Neuronal stem cell (in vitro differentiated cells): ENCODE results near the gene ZNF565.
A peak's percentile ranks its signal among the peaks of the same experiment; 100 is the strongest.

Experiments used
- DNase-seq: peaks from one replicate; pipeline ENCODE4 v3.0.0-alpha.2; 2013; ENCODE audit warnings: low spot score
- H2AFZ ChIP-seq: one replicate; pipeline ENCODE4 v1.6.1; 2013; ENCODE audit warnings: mild to moderate bottlenecking, low read length, inconsistent platforms
- H2AK5ac ChIP-seq: 2 replicates; pipeline ENCODE4 v1.6.1; 2013; ENCODE audit warnings: low read depth, mild to moderate bottlenecking, inconsistent platforms, low read length, moderate library complexity, mixed read lengths
- H2BK120ac ChIP-seq: 2 replicates; pipeline ENCODE4 v1.6.1; 2013; ENCODE audit warnings: low read depth, mild to moderate bottlenecking, inconsistent platforms, low read length, moderate library complexity, mixed read lengths
- H2BK12ac ChIP-seq: one replicate; pipeline ENCODE4 v1.6.1; 2013; ENCODE audit warnings: low read length, inconsistent platforms
- H2BK15ac ChIP-seq: 2 replicates; pipeline ENCODE4 v1.6.1; 2013; ENCODE audit warnings: mild to moderate bottlenecking, low read length, inconsistent platforms, mixed read lengths
- H2BK5ac ChIP-seq: one replicate; pipeline ENCODE4 v1.6.1; 2013; ENCODE audit warnings: inconsistent platforms, mild to moderate bottlenecking, low read length, moderate library complexity
- H3K14ac ChIP-seq: one replicate; pipeline ENCODE4 v1.6.1; 2013; ENCODE audit warnings: low read length, inconsistent platforms
- H3K18ac ChIP-seq: 2 replicates; pipeline ENCODE4 v1.6.1; 2013; ENCODE audit warnings: low read length, inconsistent platforms
- H3K23ac ChIP-seq: 2 replicates; pipeline ENCODE4 v1.6.1; 2013; ENCODE audit warnings: low read depth, mild to moderate bottlenecking, mixed read lengths, low read length, inconsistent platforms; ENCODE audit not compliant: poor library complexity
- H3K27ac ChIP-seq: replicated peaks from 3 replicates; pipeline ENCODE4 v1.5.1; 2013; ENCODE audit warnings: low read length, inconsistent platforms
- H3K27me3 ChIP-seq, 3 experiments: 2 replicates each; pipeline ENCODE4 v1.6.1; 2013; ENCODE audit warnings: low read length in 3 of 3, mild to moderate bottlenecking in 2 of 3, inconsistent platforms in 1 of 3, low read depth in 1 of 3, mixed read lengths in 1 of 3, moderate library complexity in 1 of 3; ENCODE audit not compliant: control insufficient read depth in 3 of 3, insufficient read depth in 3 of 3
- H3K36me3 ChIP-seq, 2 donors: replicated peaks in 1 of 2; 2 replicates each; pipeline ENCODE4 v1.6.1; 2013; ENCODE audit warnings: low read length in 2 of 2; ENCODE audit not compliant: control insufficient read depth in 2 of 2, insufficient read depth in 2 of 2
- H3K4ac ChIP-seq: 2 replicates; pipeline ENCODE4 v1.6.1; 2013; ENCODE audit warnings: inconsistent platforms, mild to moderate bottlenecking, low read length, moderate library complexity
- H3K4me1 ChIP-seq, 2 donors: 1 replicate in 1 of 2; 2 replicates in 1 of 2; pipeline ENCODE4 v1.6.1; 2013; ENCODE audit warnings: low read length in 2 of 2, low read depth in 1 of 2; ENCODE audit not compliant: control insufficient read depth in 2 of 2, insufficient read depth in 1 of 2
- H3K4me2 ChIP-seq: one replicate; pipeline ENCODE4 v1.6.1; 2013; ENCODE audit warnings: mild to moderate bottlenecking, low read length, inconsistent platforms; ENCODE audit not compliant: insufficient read depth, poor library complexity, severe bottlenecking
- H3K4me3 ChIP-seq, 2 donors: 2 replicates each; pipeline ENCODE4 v1.5.1; 2013; ENCODE audit warnings: low read length in 2 of 2, mild to moderate bottlenecking in 2 of 2, inconsistent platforms in 1 of 2, moderate library complexity in 1 of 2
- H3K79me1 ChIP-seq: one replicate; pipeline ENCODE4 v1.6.1; 2013; ENCODE audit warnings: low read depth, mild to moderate bottlenecking, inconsistent platforms, low read length, moderate library complexity
- H3K9ac ChIP-seq: one replicate; pipeline ENCODE4 v1.6.1; 2013; ENCODE audit warnings: mild to moderate bottlenecking, low read depth, low read length, inconsistent platforms; ENCODE audit not compliant: poor library complexity
- H3K9me3 ChIP-seq, 2 donors: replicated peaks in 1 of 2; 2 replicates each; pipeline versions ENCODE3 to v1.6.1; 2013; ENCODE audit warnings: low read length in 2 of 2, mild to moderate bottlenecking in 2 of 2, inconsistent platforms in 1 of 2, low read depth in 1 of 2, mixed read lengths in 1 of 2, moderate library complexity in 1 of 2; ENCODE audit not compliant: control insufficient read depth in 2 of 2, insufficient read depth in 1 of 2
- H4K8ac ChIP-seq: one replicate; pipeline ENCODE4 v1.6.1; 2013; ENCODE audit warnings: low read depth, mild to moderate bottlenecking, inconsistent platforms, low read length, moderate library complexity
- H4K91ac ChIP-seq: one replicate; pipeline ENCODE4 v1.6.1; 2013; ENCODE audit warnings: low read length, low read depth, mild to moderate bottlenecking, inconsistent platforms; ENCODE audit not compliant: poor library complexity
- WGBS, 2 donors: extraction: QIAGEN DNeasy Blood & Tissue Kit; methylation state at CpG; one replicate each; pipeline ENCODE4 v1.1.7; 2013; ENCODE audit warnings: missing lambda C conversion rate in 2 of 2, mixed read lengths in 1 of 2; ENCODE audit not compliant: insufficient read length in 2 of 2, insufficient replicate concordance in 1 of 2; ENCODE audit errors: extremely low coverage in 2 of 2; 5-methylcytosine and 5-hydroxymethylcytosine counted together

The ZNF565 gene

DNA sequence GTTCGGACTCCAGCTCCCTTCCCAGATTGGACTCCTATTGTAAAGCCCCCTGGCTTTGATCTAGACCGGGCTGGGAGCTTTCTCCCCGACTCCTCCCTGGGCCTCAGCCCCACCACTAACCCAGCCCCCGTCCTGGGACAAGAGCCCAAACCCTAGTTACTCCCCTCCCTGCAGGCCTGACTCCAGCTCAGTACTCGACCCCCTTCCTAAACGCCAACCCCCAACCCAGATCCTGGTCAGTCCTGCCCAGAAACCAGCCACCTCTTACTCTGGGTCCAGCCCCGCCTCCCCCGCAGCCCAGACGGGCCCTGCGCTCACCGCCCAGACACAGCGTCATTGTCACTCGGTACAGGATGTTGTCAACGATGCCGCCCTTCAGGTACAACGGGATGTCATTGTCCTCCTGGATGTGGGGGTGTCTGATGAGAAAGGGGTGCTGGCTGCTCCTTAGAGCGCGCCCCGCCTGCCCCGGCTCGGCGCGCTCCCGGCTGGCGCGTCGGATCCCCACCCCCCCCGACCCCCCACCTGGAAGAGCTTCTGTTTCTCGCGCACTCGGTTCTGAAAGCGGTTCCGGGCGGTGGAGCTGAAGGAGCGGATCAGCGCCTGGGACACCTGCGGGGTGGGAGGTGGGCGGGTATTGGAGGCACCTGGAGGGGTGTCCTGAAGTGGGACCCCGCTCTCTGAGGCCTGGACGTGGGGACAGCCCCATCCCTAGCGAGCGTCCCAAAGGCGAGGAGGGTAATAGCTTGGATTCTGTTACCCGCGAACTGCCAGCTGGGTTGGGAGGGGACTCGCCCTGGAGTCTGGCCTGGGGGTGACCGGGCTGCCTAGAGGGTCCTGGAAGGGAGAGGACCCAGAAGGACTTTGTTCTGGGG is 63.1 kb downstream of the ZNF565 start:
- H2AFZ ChIP-seq, result no peak overlapping the region
- peak overlapping the region; percentile 99 for H4K8ac ChIP-seq
- no peak overlapping the region for H2BK5ac ChIP-seq
- no peak overlapping the region for H3K27ac ChIP-seq
- H3K9ac ChIP-seq, result no peak overlapping the region
- no peak overlapping the region for H2BK120ac ChIP-seq
- no peaks in the 10 kb centered on the region for H3K4me1 ChIP-seq
- no peak overlapping the region for H3K4me2 ChIP-seq
- peak overlapping the region; percentile 28 for H3K18ac ChIP-seq
- DNase-seq, result no peak
- H4K91ac ChIP-seq, result no peak overlapping the region
- peak overlapping the region; percentile 41 for H2BK12ac ChIP-seq
- no peak overlapping the region for H2BK15ac ChIP-seq
- H2AK5ac ChIP-seq, result no peak overlapping the region
- no peaks in the 10 kb centered on the region for H3K27me3 ChIP-seq
- peak overlapping the region in 1 of 2 donors; percentile 6 for H3K4me3 ChIP-seq
- peak overlapping the region; percentile 96 for H3K23ac ChIP-seq
- no peak overlapping the region for H3K14ac ChIP-seq
- no peak overlapping the region for H3K4ac ChIP-seq
- peaks cover 0 to 2% of the 10 kb centered on the region in 2 donors for H3K9me3 ChIP-seq
- peaks cover 35 to 53% of the 10 kb centered on the region in 2 donors for H3K36me3 ChIP-seq
- no CpG with 5 or more reads among the region's 47 CpGs for WGBS, 2 donors
- H3K79me1 ChIP-seq, result peaks cover 2% of the 10 kb centered on the region

DNA sequence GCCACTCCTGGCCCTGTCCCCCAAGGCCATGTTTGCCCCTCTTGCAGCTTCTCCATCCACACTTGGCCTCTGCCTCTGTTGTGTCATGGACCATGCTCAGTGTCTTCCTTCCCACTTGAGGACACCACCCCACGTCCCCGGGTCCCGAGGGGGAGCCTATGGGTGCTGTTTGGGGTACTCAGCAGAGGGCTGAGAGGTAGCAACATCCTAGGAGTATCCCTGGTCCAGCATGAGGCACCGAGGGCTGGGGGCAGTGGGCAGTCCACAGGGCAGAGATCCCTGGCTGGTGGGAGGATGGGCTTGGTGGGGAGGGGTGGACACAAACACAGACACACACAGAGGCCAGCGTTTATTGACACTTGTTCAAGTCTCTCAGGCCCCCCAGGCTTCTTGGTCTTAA is 63.9 kb downstream of the ZNF565 start:
- Histone ChIP-seq H3K4me2 (no peak overlapping the region), H3K4me1 (no peaks in the 10 kb centered on the region), H3K14ac (no peak overlapping the region), H3K36me3 (peaks cover 43 to 61% of the 10 kb centered on the region in 2 donors), H2BK12ac (no peak overlapping the region), H2BK15ac (no peak overlapping the region), H3K27ac (no peak overlapping the region), H3K18ac (no peak overlapping the region), H3K27me3 (no peaks in the 10 kb centered on the region), H4K91ac (no peak overlapping the region), H3K4ac (no peak overlapping the region), H3K9ac (peak overlapping the region; percentile 30), H3K4me3 (no peak overlapping the region), H2BK5ac (no peak overlapping the region), H2AFZ (no peak overlapping the region), H4K8ac (no peak overlapping the region), H3K9me3 (peaks cover 0 to 3% of the 10 kb centered on the region in 2 donors), H2BK120ac (no peak overlapping the region), H3K79me1 (peaks cover 2% of the 10 kb centered on the region), H3K23ac (no peak overlapping the region), H2AK5ac (peak overlapping the region; percentile 26)
- no CpG with 5 or more reads among the region's 5 CpGs for WGBS, 2 donors
- no peak for DNase-seq

DNA sequence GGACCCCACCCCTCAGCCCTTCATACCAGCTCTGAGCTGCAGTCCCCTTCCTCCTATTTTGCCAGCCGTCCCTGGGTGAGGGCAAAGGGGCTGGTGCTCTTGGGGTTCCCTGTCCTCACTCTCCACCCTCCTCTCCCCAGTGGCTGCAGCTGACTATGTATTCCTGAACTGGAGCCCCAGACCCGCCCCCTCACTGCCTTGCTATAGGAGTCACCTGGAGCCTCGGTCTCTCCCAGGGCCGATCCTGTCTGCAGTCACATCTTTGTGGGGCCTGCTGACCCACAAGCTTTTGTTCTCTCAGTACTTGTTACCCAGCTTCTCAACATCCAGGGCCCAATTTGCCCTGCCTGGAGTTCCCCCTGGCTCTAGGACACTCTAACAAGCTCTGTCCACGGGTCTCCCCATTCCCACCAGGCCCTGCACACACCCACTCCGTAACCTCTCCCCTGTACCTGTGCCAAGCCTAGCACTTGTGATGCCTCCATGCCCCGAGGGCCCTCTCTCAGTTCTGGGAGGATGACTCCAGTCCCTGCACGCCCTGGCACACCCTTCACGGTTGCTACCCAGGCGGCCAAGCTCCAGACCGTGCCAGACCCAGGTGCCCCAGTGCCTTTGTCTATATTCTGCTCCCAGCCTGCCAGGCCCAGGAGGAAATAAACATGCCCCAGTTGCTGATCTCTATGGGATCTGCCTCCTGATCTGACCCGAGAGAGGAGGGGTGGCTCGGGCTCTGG is 64.6 kb downstream of the ZNF565 start:
- no peak for DNase-seq
- H2BK5ac ChIP-seq, result no peak overlapping the region
- H4K8ac ChIP-seq, result no peak overlapping the region
- H3K9me3 ChIP-seq, result peaks cover 0 to 3% of the 10 kb centered on the region in 2 donors
- H2BK120ac ChIP-seq, result no peak overlapping the region
- H3K4me3 ChIP-seq, result no peak overlapping the region
- no peak overlapping the region for H3K14ac ChIP-seq
- H2AK5ac ChIP-seq, result no peak overlapping the region
- no peak overlapping the region for H3K27ac ChIP-seq
- H3K79me1 ChIP-seq, result peaks cover 2% of the 10 kb centered on the region
- peaks cover 46 to 68% of the 10 kb centered on the region in 2 donors for H3K36me3 ChIP-seq
- no peaks in the 10 kb centered on the region for H3K27me3 ChIP-seq
- H3K4me1 ChIP-seq, result no peaks in the 10 kb centered on the region
- no peak overlapping the region for H3K4ac ChIP-seq
- no CpG with 5 or more reads among the region's 13 CpGs for WGBS, 2 donors
- no peak overlapping the region for H2BK12ac ChIP-seq
- no peak overlapping the region for H4K91ac ChIP-seq
- H2AFZ ChIP-seq, result no peak overlapping the region
- no peak overlapping the region for H3K9ac ChIP-seq
- no peak overlapping the region for H3K23ac ChIP-seq
- no peak overlapping the region for H2BK15ac ChIP-seq
- H3K18ac ChIP-seq, result no peak overlapping the region
- no peak overlapping the region for H3K4me2 ChIP-seq

DNA sequence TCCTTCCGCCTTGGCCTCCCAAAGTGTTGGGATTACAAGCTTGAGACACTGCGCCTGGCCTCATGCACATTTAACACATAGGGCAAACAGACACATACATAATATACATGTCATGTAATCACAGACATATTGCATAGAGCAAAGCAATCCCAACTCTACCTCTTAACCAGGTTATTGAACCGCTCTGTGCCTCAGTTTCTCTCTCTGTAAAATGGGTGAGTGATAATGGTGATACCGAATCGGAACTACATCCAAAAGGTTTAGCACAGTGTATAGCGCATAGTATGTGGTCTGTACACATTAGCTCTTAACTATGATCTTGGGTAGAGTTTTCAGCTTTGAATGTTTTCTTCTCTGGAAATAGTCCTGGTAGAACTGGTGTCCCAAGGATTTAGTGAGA is 69.8 kb downstream of the ZNF565 start:
- H2BK5ac ChIP-seq, result no peak overlapping the region
- H3K9ac ChIP-seq, result no peak overlapping the region
- H3K9me3 ChIP-seq, result peaks cover 0 to 3% of the 10 kb centered on the region in 2 donors
- no peak overlapping the region for H3K4ac ChIP-seq
- H3K79me1 ChIP-seq, result peaks cover 12% of the 10 kb centered on the region
- H2BK120ac ChIP-seq, result no peak overlapping the region
- no peak overlapping the region for H3K18ac ChIP-seq
- no peak overlapping the region for H2AK5ac ChIP-seq
- no peak overlapping the region for H3K23ac ChIP-seq
- no peak for DNase-seq
- H4K91ac ChIP-seq, result no peak overlapping the region
- H3K27me3 ChIP-seq, result no peaks in the 10 kb centered on the region
- peaks cover 46 to 73% of the 10 kb centered on the region in 2 donors for H3K36me3 ChIP-seq
- H2BK15ac ChIP-seq, result no peak overlapping the region
- H3K4me1 ChIP-seq, result peaks cover 0 to 7% of the 10 kb centered on the region in 2 donors
- no peak overlapping the region for H4K8ac ChIP-seq
- no peak overlapping the region for H3K14ac ChIP-seq
- WGBS, 2 donors, result no CpG with 5 or more reads among the region's 6 CpGs
- no peak overlapping the region for H3K4me2 ChIP-seq
- H2BK12ac ChIP-seq, result no peak overlapping the region
- no peak overlapping the region for H3K27ac ChIP-seq
- H2AFZ ChIP-seq, result no peak overlapping the region
- no peak overlapping the region for H3K4me3 ChIP-seq
